ENCODE data around the gene LBX2. TPM values are rescaled to one million over a fixed set of nuclear protein-coding genes. Genes with fewer than 3 reads are reported as not detected.
"Not testable (repeated sequence)": the region's sequence is repeated elsewhere in the genome, so short reads cannot be mapped to it uniquely, and the experiment has no call there.

Gene LBX2
- total and polyA plus RNA-seq, 5 experiments from 2014 or later, result not detected

DNA sequence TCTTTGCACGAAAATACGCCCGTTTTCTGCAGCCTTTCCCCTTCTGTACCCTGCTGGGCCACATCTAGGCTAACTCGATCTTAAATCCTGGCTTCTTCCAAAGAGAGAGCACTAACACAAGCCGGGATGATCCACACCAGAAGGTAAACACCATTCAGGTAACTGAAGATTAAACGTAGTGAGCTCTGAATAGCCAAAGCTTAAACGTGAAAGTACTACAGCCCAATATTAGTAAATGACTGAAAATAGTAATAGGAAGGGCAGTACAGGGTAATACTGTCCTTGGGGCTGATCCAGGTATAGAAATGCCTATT, 26.5 kb downstream of the LBX2 start:
- POLR2A ChIA-PET, result interaction anchor here (0.6 to 5.8 kb wide), 16 partner anchors 8 to 112 kb away, joined by 3 to 172 read pairs (median 6); partner anchors contain the start of genes AUP1, C2orf81, CCDC142 and HTRA2
- Mint-ChIP-seq H3K4me3 (peak overlapping the region; percentile 94 to 99 (median 98)), H3K9me3 (no peaks in the 10 kb centered on the region), H3K4me1 (peaks cover 19 to 41% (median 29%) of the 10 kb centered on the region in 4 donors), H3K27ac (peak overlapping the region; percentile 98 to 100 (median 99)), H3K27me3 (no peaks in the 10 kb centered on the region), H3K36me3 (peaks cover 0 to 25% (median 10%) of the 10 kb centered on the region in 3 donors)
- DNase-seq (no peak), ATAC-seq (no peak)

DNA sequence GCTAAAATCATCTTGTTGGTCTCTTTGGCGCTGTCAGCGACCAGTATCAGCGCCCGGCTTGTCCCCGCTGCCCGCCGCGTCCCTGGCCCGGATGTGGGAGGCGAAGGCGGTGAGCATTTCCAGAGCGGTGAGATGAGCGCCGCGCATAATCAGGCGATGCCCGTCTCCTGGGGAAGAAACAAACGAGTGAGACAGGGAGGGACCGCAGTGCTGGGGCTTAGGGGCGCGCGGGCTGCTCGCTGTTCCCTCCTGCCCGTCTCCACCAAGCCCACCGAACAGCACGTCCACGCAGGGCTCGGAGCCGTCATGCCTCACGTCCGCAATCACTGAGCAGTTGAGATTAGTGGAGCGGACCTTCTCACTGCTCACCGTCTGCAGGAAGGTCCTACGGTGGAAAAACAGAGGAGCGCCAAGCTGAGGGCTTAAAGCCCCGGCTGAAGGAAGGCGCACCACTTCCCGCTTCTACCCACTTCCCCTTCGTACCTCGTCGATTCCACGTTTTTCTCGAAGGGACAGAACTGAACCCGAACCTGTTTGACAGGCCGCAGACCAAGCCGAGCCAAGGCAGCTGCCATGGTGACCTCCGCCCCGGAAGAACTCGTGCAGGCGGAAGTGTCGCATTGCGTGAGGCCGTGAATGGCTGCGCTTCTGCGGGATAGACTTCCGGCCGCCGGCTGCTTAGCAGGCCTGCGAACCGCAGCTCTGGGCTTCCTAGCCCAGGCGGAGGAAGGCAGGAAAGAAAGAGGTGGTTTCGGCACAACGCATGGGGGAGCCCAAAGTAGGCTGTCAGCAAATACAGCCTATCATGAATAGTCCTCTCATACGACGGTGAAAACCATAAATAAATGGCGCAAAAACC, 27.1 kb downstream of the LBX2 start, which contains the start of gene MRPL53:
TSS of gene MRPL53 (minus strand) at position 595 of the 859 bp plus-strand sequence. CDS start at position 575, 20 bp downstream.
- peak within 1 kb of the TSS; percentile 94 to 99 (median 98) for H3K4me3 Mint-ChIP-seq
- peak; percentile 93 to 94 for ATAC-seq
- POLR2A ChIA-PET, result interaction anchor here (0.6 to 5.8 kb wide), 16 partner anchors 8 to 113 kb away, joined by 3 to 172 read pairs (median 6); partner anchors contain the start of genes AUP1, C2orf81, CCDC142 and HTRA2

DNA sequence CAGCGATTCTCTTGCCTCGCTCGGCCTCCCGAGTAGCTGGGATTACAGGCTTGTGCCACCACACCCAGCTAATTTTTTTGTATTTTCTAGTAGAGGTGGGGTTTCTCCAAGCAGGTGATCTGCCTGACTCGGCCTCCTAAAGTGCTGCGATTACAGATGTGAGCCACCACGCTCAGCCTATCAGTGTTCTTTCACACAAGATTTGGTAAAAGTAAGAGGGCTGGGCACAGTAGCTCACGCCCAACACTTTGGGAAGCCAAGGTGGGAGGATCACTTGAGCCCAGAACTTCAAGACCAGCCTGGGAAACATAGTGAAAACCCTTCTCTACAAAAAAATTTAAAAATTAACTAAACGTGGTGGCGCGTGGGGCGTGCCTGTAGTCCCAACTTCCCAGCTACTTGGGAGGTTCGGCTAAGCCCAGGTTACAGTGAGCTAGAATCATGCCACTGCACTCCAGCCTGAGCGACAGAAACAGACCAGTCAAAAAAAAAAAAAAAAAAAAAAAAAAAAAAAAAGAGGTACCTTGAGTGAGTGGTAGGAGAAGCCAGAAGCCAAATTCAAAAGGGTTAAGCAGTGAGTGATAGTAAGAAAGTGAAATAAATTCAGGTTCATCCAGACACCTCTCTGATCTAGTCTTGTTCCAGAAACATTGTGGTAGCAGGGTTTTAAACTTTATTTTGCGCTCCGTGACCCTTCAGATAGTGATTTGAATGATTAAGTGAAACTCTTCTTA, 27.9 kb downstream of the LBX2 start:
- Mint-ChIP-seq H3K36me3 (peaks cover 0 to 17% (median 10%) of the 10 kb centered on the region in 3 donors), H3K4me3 (peak overlapping the region; percentile 94 to 99 (median 98)), H3K4me1 (peaks cover 16 to 36% (median 26%) of the 10 kb centered on the region in 4 donors), H3K9me3 (no peaks in the 10 kb centered on the region), H3K27ac (peak overlapping the region; percentile 98 to 100 (median 99)), H3K27me3 (no peaks in the 10 kb centered on the region)
- ATAC-seq (no peak), DNase-seq (no peak)
- POLR2A ChIA-PET, result interaction anchor here (0.6 to 5.8 kb wide), 10 partner anchors 7 to 83 kb away, joined by 3 to 172 read pairs (median 7); partner anchors contain the start of genes C2orf81, CCDC142, INO80B and TTC31

More for the DNA sequence above, 27.1 kb downstream of the LBX2 start, which contains the start of gene MRPL53:
- peaks cover 0 to 21% (median 10%) of the 10 kb centered on the region in 3 donors for H3K36me3 Mint-ChIP-seq
- no peaks in the 10 kb centered on the region for H3K27me3 Mint-ChIP-seq
- no peaks in the 10 kb centered on the region for H3K9me3 Mint-ChIP-seq
- peak; percentile 93 to 98 (median 96) for DNase-seq
- H3K27ac Mint-ChIP-seq, result peak within 1 kb of the TSS; percentile 98 to 100 (median 99)
- H3K4me1 Mint-ChIP-seq, result peaks cover 16 to 37% (median 27%) of the 10 kb centered on the region in 4 donors

DNA sequence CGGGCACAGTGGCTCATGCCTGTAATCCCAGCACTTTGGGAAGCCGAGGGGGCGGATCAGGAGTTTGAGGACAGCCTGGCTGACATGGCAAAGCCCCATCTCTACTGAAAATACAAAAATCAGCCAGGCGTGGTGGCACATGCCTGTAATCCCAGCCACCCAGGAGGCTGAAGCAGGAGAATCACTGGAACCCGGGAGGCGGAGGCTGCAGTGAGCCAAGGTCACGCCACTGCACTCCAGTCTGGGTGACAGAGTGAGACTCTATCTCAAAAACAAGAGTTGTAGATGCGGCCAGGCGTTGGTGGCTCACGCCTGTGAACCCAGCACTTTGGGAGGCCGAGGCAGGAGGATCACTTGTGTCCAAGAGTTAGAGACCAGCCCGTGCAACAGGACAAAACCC, 28.7 kb downstream of the LBX2 start:
- POLR2A ChIA-PET, result interaction anchor here (0.6 to 5.8 kb wide), 5 partner anchors 11 to 80 kb away, joined by 3 to 172 read pairs (median 4); partner anchors contain the start of genes CCDC142, INO80B, TTC31 and WBP1
- not testable (repeated sequence) for ATAC-seq, DNase-seq, H3K9me3 Mint-ChIP-seq, H3K27me3 Mint-ChIP-seq
- H3K36me3 Mint-ChIP-seq, result peaks cover 0 to 13% (median 10%) of the 10 kb centered on the region in 3 donors
- peak overlapping the region in 9 of 10 donors; percentile 67 to 90 (median 83) for H3K27ac Mint-ChIP-seq
- H3K4me3 Mint-ChIP-seq, result peak overlapping the region in 9 of 10 donors; percentile 36 to 73 (median 60)
- peaks cover 16 to 40% (median 31%) of the 10 kb centered on the region in 4 donors for H3K4me1 Mint-ChIP-seq

DNA sequence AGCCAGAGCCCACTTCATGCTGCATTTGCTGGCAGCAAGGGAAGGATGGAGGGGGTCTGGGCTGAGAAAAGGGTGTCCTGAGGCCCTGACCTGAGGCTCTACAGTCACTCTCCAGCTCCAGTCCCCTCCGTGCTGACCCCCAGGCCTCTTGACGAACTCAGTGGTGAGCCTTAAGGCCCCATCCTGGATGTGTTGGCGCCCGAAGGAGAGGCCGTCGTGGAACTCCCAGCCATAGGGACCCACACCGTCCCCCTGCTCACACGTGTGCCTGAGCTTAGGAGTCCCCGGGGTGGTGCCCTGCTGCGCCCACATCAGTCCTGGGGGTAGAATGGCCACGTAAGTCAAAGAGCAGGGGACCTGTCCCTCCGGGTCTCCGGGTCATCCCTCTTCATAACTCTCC, 35.0 kb downstream of the LBX2 start:
- Mint-ChIP-seq H3K4me1 (peaks cover 12 to 36% (median 33%) of the 10 kb centered on the region in 4 donors), H3K27ac (peak overlapping the region in 9 of 10 donors; percentile 19 to 99 (median 74)), H3K4me3 (peak overlapping the region; percentile 76 to 98 (median 84)), H3K27me3 (no peaks in the 10 kb centered on the region), H3K9me3 (no peaks in the 10 kb centered on the region), H3K36me3 (peaks cover 0 to 10% (median 0%) of the 10 kb centered on the region in 3 donors)
- DNase-seq, result no peak
- ATAC-seq, result no peak
- POLR2A ChIA-PET, result interaction anchor here (1.0 to 4.6 kb wide), 8 partner anchors 8 to 286 kb away, joined by 3 to 31 read pairs (median 6); partner anchors contain the start of genes C2orf81, CCDC142, INO80B and MOB1A

DNA sequence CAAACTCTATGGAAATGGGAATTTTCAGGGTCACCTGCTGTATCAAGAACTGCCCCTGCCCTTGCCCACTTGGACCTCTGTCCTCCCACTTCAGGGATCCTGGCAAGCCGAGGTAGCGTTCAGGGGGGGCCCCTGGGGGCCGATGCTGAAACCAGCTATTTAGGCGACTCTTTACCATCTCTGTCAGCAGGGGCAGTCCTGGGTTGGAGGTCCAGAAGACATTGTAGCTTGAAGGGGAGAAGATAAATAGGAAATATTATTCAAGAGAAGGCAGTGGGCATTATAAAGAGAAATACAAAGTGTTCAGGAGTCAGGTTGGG, 36.7 kb downstream of the LBX2 start:
- peaks cover 14 to 50% (median 48%) of the 10 kb centered on the region in 4 donors for H3K4me1 Mint-ChIP-seq
- no peaks in the 10 kb centered on the region for H3K9me3 Mint-ChIP-seq
- H3K36me3 Mint-ChIP-seq, result peaks cover 0 to 10% (median 0%) of the 10 kb centered on the region in 3 donors
- no peak for ATAC-seq
- peaks cover 0 to 2% (median 0%) of the 10 kb centered on the region in 5 donors for H3K27me3 Mint-ChIP-seq
- DNase-seq, result no peak
- peak overlapping the region in 7 of 10 donors; percentile 10 to 84 (median 76) for H3K4me3 Mint-ChIP-seq
- POLR2A ChIA-PET, result interaction anchor here (9.8 kb wide), 1 partner anchor 11 kb away, joined by 172 read pairs; the partner anchor contains the start of gene MRPL53
- peak overlapping the region in 3 of 10 donors; percentile 34 to 81 (median 77) for H3K27ac Mint-ChIP-seq

DNA sequence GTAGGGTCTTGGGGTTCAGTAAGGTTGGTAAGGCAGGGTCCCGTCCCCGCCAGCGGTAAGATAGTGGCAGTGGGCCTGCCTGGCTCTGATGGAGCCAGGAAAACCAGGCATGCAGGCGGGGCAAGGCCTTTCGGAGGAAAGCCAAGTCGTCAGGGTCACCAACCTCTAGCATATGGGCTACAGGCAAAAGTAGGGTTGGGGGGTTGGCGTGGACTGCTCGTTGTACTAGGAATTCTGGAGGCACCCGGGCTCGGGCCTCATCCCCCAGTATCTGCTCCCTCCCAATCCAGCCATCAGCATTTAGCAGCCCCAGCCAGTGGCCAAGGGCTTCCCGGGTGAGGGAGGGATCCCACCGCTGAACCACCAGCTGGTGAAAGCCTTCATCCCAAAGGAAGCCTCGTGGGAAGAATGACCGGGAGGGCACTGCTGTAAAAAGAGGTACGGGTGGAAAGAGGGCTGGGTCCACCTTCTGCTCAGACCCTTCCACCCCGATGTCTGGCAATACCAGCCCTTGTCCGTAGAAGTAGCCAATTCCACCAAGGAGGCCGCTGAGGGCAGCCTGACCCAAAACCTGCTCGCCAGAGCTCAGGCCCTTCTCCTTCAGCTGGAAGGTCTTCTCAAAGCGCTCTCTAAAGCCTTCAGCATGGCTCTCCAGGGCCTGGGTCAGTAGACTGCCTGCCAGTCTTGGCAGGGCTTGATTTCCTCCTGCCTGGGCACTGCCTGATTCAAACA, 37.2 kb downstream of the LBX2 start:
- Mint-ChIP-seq H3K4me3 (peak overlapping the region in 3 of 10 donors; percentile 10 to 58 (median 51)), H3K36me3 (peaks cover 0 to 10% (median 0%) of the 10 kb centered on the region in 3 donors), H3K27me3 (peaks cover 0 to 2% (median 0%) of the 10 kb centered on the region in 5 donors), H3K9me3 (no peaks in the 10 kb centered on the region), H3K4me1 (peaks cover 17 to 55% (median 48%) of the 10 kb centered on the region in 4 donors), H3K27ac (peak overlapping the region in 2 of 10 donors; percentile 34 to 77)
- ATAC-seq (no peak), DNase-seq (no peak)
- POLR2A ChIA-PET, result interaction anchor here (9.8 kb wide), 1 partner anchor 11 kb away, joined by 172 read pairs; the partner anchor contains the start of gene MRPL53

DNA sequence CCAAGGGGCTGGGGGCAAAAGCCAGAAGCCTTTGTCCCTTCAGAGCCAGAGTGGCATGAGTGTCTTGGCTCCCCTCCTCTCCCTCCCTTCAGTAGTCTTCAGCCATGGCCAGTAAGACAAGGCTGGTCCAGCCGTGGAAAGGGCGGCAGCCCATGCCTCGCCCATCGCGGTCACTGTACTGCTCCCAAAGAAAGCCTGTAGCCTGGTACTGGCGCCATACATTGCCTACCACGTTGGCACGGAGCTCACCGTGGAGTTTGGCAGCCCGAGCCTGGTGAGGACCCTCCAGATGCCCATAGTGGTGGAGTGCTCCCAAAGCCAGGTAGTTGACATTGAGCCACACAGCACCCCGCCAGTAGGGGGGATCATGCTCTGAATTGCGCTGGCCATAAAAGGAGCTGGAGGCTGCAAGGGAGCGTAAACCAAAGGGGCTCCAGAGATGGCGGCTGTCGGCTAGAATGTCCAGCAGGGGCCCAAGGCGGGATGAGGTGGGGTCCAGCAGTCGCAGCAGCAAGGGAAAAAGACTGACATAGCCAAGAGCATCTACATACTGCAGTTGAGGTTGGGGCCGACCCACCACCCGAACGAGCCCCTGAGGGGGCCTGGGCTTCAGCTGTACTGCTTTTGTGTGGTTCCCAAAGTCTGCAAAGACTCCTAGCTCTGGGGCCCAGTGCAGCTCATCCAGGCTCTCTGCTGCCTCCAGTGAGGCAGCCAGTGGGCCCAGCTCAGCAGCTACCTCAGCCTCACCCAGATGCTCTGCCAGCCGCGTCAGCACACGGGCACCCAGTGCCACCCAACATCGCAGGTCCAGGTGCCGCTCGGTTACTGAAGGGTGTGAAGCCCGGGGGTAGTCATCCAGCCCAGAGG, 38.0 kb downstream of the LBX2 start:
- Mint-ChIP-seq H3K9me3 (no peaks in the 10 kb centered on the region), H3K27me3 (peaks cover 0 to 2% (median 0%) of the 10 kb centered on the region in 5 donors), H3K4me1 (peaks cover 25 to 63% (median 56%) of the 10 kb centered on the region in 4 donors), H3K36me3 (peaks cover 0 to 10% (median 0%) of the 10 kb centered on the region in 3 donors), H3K27ac (peak overlapping the region in 3 of 10 donors; percentile 22 to 56 (median 32)), H3K4me3 (peak overlapping the region in 3 of 10 donors; percentile 24 to 66 (median 58))
- POLR2A ChIA-PET, result interaction anchor here (1.3 to 9.8 kb wide), 2 partner anchors 12 to 21 kb away, joined by 3 to 172 read pairs; partner anchors contain the start of gene MRPL53
- ATAC-seq (no peak), DNase-seq (no peak)

DNA sequence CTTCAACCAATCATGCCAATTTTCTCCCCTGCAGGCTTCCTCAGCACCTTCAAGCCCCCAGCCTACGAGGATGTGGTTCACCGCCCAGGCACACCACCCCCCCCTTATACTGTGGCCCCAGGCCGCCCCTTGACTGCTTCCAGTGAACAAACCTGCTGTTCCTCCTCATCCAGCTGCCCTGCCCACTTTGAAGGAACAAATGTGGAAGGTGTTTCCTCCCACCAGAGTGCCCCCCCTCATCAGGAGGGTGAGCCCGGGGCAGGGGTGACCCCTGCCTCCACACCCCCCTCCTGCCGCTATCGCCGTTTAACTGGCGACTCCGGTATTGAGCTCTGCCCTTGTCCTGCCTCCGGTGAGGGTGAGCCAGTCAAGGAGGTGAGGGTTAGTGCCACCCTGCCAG, 39.2 kb downstream of the LBX2 start:
- POLR2A ChIA-PET, result interaction anchor here (1.3 to 9.8 kb wide), 4 partner anchors 8 to 71 kb away, joined by 3 to 172 read pairs (median 58); partner anchors contain the start of genes AUP1, HTRA2 and MRPL53
- peak overlapping the region in 6 of 10 donors; percentile 22 to 74 (median 62) for H3K27ac Mint-ChIP-seq
- not testable (repeated sequence) for ATAC-seq, H3K9me3 Mint-ChIP-seq, H3K27me3 Mint-ChIP-seq, DNase-seq
- H3K4me1 Mint-ChIP-seq, result peaks cover 32 to 66% (median 59%) of the 10 kb centered on the region in 4 donors
- H3K4me3 Mint-ChIP-seq, result peak overlapping the region; percentile 22 to 100 (median 96)
- peaks cover 0 to 18% (median 0%) of the 10 kb centered on the region in 3 donors for H3K36me3 Mint-ChIP-seq

DNA sequence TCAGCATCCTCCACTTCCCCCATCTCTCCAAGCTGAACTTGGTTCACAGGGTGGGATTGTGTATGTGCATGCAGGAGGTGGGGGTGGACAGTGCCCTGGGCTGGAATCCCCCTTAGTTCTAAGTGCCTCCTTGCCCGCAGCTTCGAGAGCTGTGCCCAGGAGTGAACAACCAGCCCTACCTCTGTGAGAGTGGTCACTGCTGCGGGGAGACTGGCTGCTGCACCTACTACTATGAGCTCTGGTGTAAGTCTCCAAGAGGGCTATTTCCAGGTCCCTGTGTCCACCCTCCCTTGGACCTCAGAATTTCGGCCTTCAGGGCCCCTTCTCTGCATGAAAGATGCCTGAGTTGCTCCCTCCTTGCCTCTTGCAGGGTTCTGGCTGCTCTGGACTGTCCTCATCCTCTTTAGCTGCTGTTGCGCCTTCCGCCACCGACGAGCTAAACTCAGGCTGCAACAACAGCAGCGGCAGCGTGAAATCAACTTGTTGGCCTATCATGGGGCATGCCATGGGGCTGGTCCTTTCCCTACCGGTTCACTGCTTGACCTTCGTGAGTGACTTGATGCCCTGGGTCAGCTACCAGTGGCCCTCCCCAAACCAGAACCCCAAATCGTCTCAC, 39.8 kb downstream of the LBX2 start:
- Mint-ChIP-seq H3K4me1 (peaks cover 38 to 71% (median 64%) of the 10 kb centered on the region in 4 donors), H3K27ac (peak overlapping the region; percentile 90 to 100 (median 100)), H3K36me3 (peaks cover 0 to 20% (median 0%) of the 10 kb centered on the region in 3 donors), H3K4me3 (peak overlapping the region; percentile 91 to 100 (median 98))
- H3K27me3 Mint-ChIP-seq, DNase-seq, H3K9me3 Mint-ChIP-seq, ATAC-seq: not testable (repeated sequence)
- POLR2A ChIA-PET, result interaction anchor here (0.6 to 9.8 kb wide), 7 partner anchors 9 to 1079 kb away, joined by 3 to 172 read pairs (median 45); partner anchors contain the start of genes AUP1, C2orf81, CCDC142 and HTRA2

Measured in naive thymus-derived CD8-positive, alpha-beta T cell (primary cell).